GM23338 (cell line): ENCODE measurements around the gene CLN6. TPM values are rescaled to one million over a fixed set of nuclear protein-coding genes. Genes with fewer than 3 reads are reported as not detected.
A peak's percentile ranks its signal among the peaks of the same experiment; 100 is the strongest.
"Not testable (repeated sequence)": the region's sequence is repeated elsewhere in the genome, so short reads cannot be mapped to it uniquely, and the experiment has no call there.

ENCODE experiments used
- ATAC-seq: fragments of 200-7000 bp; cut with Tn5 transposase; 3 replicates; pipeline ENCODE4 v1.9.1; 2020
- DNase-seq: peaks from one replicate; pipeline ENCODE4 v3.0.0-alpha.2; 2015; ENCODE audit warnings: low spot score
- H2AFZ ChIP-seq: fragments of 200-600 bp; sonication (generic); 2 replicates; pipeline ENCODE4 v1.8.0; 2016; ENCODE audit warnings: antibody characterized with exemption, mild to moderate bottlenecking, moderate library complexity
- H3F3A ChIP-seq: fragments of 200-600 bp; sonication (generic); replicated peaks from 2 replicates; pipeline ENCODE4 v1.8.0; 2017; ENCODE audit warnings: antibody characterized with exemption, mixed run types, low read depth
- H3K27ac ChIP-seq: fragments of 200-600 bp; sonication (generic); 2 replicates; pipeline ENCODE4 v1.6.1; 2016; ENCODE audit warnings: low read depth
- H3K27me3 ChIP-seq: fragments of 200-600 bp; sonication (generic); 2 replicates; pipeline ENCODE4 v1.8.0; 2016; ENCODE audit warnings: mild to moderate bottlenecking, mixed run types, moderate library complexity; ENCODE audit not compliant: insufficient read depth
- H3K36me3 ChIP-seq: fragments of 200-600 bp; sonication (generic); 2 replicates; pipeline ENCODE4 v1.8.0; 2016; ENCODE audit warnings: mild to moderate bottlenecking; ENCODE audit not compliant: insufficient read depth
- H3K4me1 ChIP-seq: fragments of 200-600 bp; sonication (generic); 2 replicates; pipeline ENCODE4 v1.8.0; 2016; ENCODE audit warnings: mild to moderate bottlenecking, moderate library complexity; ENCODE audit not compliant: insufficient read depth
- H3K4me2 ChIP-seq: fragments of 200-600 bp; sonication (generic); 2 replicates; pipeline ENCODE4 v1.7.1; 2017; ENCODE audit warnings: mixed run types
- H3K4me3 ChIP-seq: fragments of 200-600 bp; sonication (generic); 2 replicates; pipeline ENCODE4 v1.6.1; 2016; ENCODE audit warnings: mixed run types
- H3K79me2 ChIP-seq: fragments of 200-600 bp; sonication (generic); replicated peaks from 2 replicates; pipeline ENCODE4 v1.8.0; 2017; ENCODE audit warnings: mild to moderate bottlenecking; ENCODE audit not compliant: insufficient read depth
- H3K9me2 ChIP-seq: fragments of 200-600 bp; sonication (generic); 2 replicates; pipeline ENCODE4 v1.8.0; 2017; ENCODE audit not compliant: insufficient read depth
- H4K20me1 ChIP-seq: fragments of 200-600 bp; sonication (generic); replicated peaks from 2 replicates; pipeline ENCODE4 v1.8.0; 2017; ENCODE audit warnings: mild to moderate bottlenecking; ENCODE audit not compliant: insufficient read depth
- H3K27ac Mint-ChIP-seq: 2 replicates; pipeline ENCODE4 v1.8.0; 2020; ENCODE audit warnings: inconsistent platforms, mild to moderate bottlenecking, moderate library complexity, mixed read lengths
- H3K27me3 Mint-ChIP-seq: 3 replicates; pipeline ENCODE4 v1.8.0; 2022; ENCODE audit warnings: low read depth, mild to moderate bottlenecking, moderate library complexity, mixed read lengths, inconsistent platforms; ENCODE audit not compliant: insufficient read depth, poor library complexity
- H3K36me3 Mint-ChIP-seq: 3 replicates; pipeline ENCODE4 v1.8.0; 2021; ENCODE audit warnings: low read depth, mild to moderate bottlenecking, inconsistent platforms, moderate library complexity, mixed read lengths
- H3K4me1 Mint-ChIP-seq: 3 replicates; pipeline ENCODE4 v1.8.0; 2020; ENCODE audit warnings: mild to moderate bottlenecking, inconsistent platforms, mixed read lengths
- H3K4me3 Mint-ChIP-seq: 3 replicates; pipeline ENCODE4 v1.8.0; 2021; ENCODE audit warnings: moderate library complexity, mild to moderate bottlenecking, inconsistent platforms, mixed read lengths
- H3K9me3 Mint-ChIP-seq: 3 replicates; pipeline ENCODE4 v1.8.0; 2020; ENCODE audit warnings: moderate library complexity, mild to moderate bottlenecking, inconsistent platforms, mixed read lengths
- CREB1 ChIP-seq: fragments of 250-450 bp; sonication (Bioruptor Pico); IDR thresholded peaks from 2 replicates; pipeline ENCODE4 v1.5.0; 2020; ENCODE audit warnings: low read depth, mild to moderate bottlenecking, moderate library complexity
- EZH2 ChIP-seq: fragments of 200-600 bp; sonication (generic); IDR thresholded peaks from one replicate; pipeline ENCODE4 v1.8.0; 2017; ENCODE audit warnings: antibody characterized with exemption, mild to moderate bottlenecking, low read depth; ENCODE audit not compliant: unreplicated experiment
- EZH2phosphoT487 ChIP-seq: fragments of 200-600 bp; sonication (generic); IDR thresholded peaks from one replicate; pipeline ENCODE4 v1.8.1; 2018; ENCODE audit warnings: antibody characterized with exemption; ENCODE audit not compliant: unreplicated experiment
- JUNB ChIP-seq: IDR thresholded peaks from one replicate; pipeline ENCODE4 v1.6.1; 2016; ENCODE audit warnings: antibody characterized with exemption; ENCODE audit not compliant: unreplicated experiment
- NANOG ChIP-seq: IDR thresholded peaks from 2 replicates; pipeline ENCODE4 v1.6.1; 2016; ENCODE audit warnings: antibody characterized with exemption, borderline replicate concordance
- POLR2AphosphoS5 ChIP-seq: IDR thresholded peaks from 2 replicates; pipeline ENCODE4 v1.6.1; 2016; ENCODE audit warnings: antibody characterized with exemption, low read depth
- STAT1 ChIP-seq: IDR thresholded peaks from one replicate; pipeline ENCODE4 v1.6.1; 2016; ENCODE audit warnings: antibody characterized with exemption; ENCODE audit not compliant: unreplicated experiment
- ZNF114 ChIP-seq: fragments of 250-450 bp; sonication (Bioruptor Pico); IDR thresholded peaks from 2 replicates; pipeline ENCODE4 v1.5.0; 2020; ENCODE audit warnings: mild to moderate bottlenecking, moderate library complexity
- ZNF331 ChIP-seq: fragments of 250-450 bp; sonication (Bioruptor Pico); IDR thresholded peaks from 2 replicates; pipeline ENCODE4 v1.5.0; 2020; ENCODE audit warnings: low read depth, mild to moderate bottlenecking, moderate library complexity
- polyA plus RNA-seq: library from polyadenylated mRNA; unstranded; fragments of >200 nt; fragmentation: Nextera tagmentation; extraction: Ambion mirVana; gene quantifications from 2 replicates; pipeline ENCODE4 v1.2.1, GENCODE V29; 2016
- total RNA-seq: library from RNA; depleted of rRNA; stranded (reverse); fragments of >200 nt; shearing (Covaris generic); gene quantifications from 2 replicates; pipeline ENCODE4 v1.2.3, GENCODE V29; 2014
- TF ChIP-seq, protein P1 (sequence below), 2 experiments: fragments of 200-600 bp in 1 of 2; sonication (generic) in 1 of 2; conservative IDR thresholded peaks; 2 replicates each; pipeline versions ENCODE4 v1.5.1 to v1.6.1; 2016 to 2017; ENCODE audit warnings: antibody characterized with exemption in 2 of 2, low read depth in 2 of 2, mild to moderate bottlenecking in 2 of 2, moderate library complexity in 1 of 2
- TF ChIP-seq, protein P2 (sequence below): fragments of 250-450 bp; sonication (Bioruptor Pico); IDR thresholded peaks from 2 replicates; pipeline ENCODE4 v1.5.0; 2020; ENCODE audit warnings: mild to moderate bottlenecking, moderate library complexity
- TF ChIP-seq, protein P3 (sequence below): IDR thresholded peaks from one replicate; pipeline ENCODE4 v1.6.1; 2018; ENCODE audit warnings: antibody characterized with exemption; ENCODE audit not compliant: unreplicated experiment

Gene CLN6
- total and polyA plus RNA-seq, 2 experiments from 2014 or later: 20.7 to 69.5 TPM

DNA sequence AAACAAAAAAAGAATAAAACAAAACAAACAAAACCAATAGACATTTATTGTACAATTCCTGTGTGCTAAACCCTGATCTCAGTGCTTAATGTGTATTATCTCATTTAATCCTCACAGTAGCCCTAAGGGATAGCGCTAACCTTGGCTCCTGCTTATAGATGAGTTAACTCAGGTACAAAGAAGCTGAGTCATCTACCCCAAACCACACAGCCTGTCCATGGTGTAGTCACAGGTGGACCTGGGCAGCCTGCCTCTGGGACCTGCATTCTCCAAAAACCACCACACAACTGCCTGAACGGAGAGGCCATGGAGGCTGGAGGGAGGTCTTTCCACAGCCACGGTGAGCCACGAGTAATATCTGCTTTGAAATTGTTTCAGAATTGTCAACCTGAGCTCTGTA, 5.5 kb upstream of the CLN6 start:
- Histone ChIP-seq H2AFZ (no peak overlapping the region), H3K79me2 (no peaks in the 10 kb centered on the region), H3F3A (peaks cover 4% of the 10 kb centered on the region; the same call in 1 of the 2 replicates), H3K4me3 (no peak overlapping the region), H3K4me2 (no peak overlapping the region), H3K4me1 (no peaks in the 10 kb centered on the region), H3K27me3 (no peaks in the 10 kb centered on the region), H3K27ac (no peak overlapping the region), H4K20me1 (no peaks in the 10 kb centered on the region), H3K9me2 (no peaks in the 10 kb centered on the region), H3K36me3 (no peaks in the 10 kb centered on the region)
- peaks cover 12% of the 10 kb centered on the region for H3K27me3 Mint-ChIP-seq
- no peaks in the 10 kb centered on the region for H3K36me3 Mint-ChIP-seq
- no peak overlapping the region for H3K4me3 Mint-ChIP-seq
- TF ChIP-seq CREB1 (CRISPR knock-in tag) (no peak), POLR2AphosphoS5 (no peak), ZNF331 (CRISPR knock-in tag) (no peak), STAT1 (no peak), ZNF114 (CRISPR knock-in tag) (no peak), NANOG (no peak), JUNB (no peak), EZH2phosphoT487 (no peak), EZH2 (no peak)
- TF ChIP-seq, protein P1, sequence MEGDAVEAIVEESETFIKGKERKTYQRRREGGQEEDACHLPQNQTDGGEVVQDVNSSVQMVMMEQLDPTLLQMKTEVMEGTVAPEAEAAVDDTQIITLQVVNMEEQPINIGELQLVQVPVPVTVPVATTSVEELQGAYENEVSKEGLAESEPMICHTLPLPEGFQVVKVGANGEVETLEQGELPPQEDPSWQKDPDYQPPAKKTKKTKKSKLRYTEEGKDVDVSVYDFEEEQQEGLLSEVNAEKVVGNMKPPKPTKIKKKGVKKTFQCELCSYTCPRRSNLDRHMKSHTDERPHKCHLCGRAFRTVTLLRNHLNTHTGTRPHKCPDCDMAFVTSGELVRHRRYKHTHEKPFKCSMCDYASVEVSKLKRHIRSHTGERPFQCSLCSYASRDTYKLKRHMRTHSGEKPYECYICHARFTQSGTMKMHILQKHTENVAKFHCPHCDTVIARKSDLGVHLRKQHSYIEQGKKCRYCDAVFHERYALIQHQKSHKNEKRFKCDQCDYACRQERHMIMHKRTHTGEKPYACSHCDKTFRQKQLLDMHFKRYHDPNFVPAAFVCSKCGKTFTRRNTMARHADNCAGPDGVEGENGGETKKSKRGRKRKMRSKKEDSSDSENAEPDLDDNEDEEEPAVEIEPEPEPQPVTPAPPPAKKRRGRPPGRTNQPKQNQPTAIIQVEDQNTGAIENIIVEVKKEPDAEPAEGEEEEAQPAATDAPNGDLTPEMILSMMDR (conservative IDR thresholded peaks at IDR 0.05; ENCODE audit: low read depth in 2 of 2): no peak
- TF ChIP-seq, protein P2, sequence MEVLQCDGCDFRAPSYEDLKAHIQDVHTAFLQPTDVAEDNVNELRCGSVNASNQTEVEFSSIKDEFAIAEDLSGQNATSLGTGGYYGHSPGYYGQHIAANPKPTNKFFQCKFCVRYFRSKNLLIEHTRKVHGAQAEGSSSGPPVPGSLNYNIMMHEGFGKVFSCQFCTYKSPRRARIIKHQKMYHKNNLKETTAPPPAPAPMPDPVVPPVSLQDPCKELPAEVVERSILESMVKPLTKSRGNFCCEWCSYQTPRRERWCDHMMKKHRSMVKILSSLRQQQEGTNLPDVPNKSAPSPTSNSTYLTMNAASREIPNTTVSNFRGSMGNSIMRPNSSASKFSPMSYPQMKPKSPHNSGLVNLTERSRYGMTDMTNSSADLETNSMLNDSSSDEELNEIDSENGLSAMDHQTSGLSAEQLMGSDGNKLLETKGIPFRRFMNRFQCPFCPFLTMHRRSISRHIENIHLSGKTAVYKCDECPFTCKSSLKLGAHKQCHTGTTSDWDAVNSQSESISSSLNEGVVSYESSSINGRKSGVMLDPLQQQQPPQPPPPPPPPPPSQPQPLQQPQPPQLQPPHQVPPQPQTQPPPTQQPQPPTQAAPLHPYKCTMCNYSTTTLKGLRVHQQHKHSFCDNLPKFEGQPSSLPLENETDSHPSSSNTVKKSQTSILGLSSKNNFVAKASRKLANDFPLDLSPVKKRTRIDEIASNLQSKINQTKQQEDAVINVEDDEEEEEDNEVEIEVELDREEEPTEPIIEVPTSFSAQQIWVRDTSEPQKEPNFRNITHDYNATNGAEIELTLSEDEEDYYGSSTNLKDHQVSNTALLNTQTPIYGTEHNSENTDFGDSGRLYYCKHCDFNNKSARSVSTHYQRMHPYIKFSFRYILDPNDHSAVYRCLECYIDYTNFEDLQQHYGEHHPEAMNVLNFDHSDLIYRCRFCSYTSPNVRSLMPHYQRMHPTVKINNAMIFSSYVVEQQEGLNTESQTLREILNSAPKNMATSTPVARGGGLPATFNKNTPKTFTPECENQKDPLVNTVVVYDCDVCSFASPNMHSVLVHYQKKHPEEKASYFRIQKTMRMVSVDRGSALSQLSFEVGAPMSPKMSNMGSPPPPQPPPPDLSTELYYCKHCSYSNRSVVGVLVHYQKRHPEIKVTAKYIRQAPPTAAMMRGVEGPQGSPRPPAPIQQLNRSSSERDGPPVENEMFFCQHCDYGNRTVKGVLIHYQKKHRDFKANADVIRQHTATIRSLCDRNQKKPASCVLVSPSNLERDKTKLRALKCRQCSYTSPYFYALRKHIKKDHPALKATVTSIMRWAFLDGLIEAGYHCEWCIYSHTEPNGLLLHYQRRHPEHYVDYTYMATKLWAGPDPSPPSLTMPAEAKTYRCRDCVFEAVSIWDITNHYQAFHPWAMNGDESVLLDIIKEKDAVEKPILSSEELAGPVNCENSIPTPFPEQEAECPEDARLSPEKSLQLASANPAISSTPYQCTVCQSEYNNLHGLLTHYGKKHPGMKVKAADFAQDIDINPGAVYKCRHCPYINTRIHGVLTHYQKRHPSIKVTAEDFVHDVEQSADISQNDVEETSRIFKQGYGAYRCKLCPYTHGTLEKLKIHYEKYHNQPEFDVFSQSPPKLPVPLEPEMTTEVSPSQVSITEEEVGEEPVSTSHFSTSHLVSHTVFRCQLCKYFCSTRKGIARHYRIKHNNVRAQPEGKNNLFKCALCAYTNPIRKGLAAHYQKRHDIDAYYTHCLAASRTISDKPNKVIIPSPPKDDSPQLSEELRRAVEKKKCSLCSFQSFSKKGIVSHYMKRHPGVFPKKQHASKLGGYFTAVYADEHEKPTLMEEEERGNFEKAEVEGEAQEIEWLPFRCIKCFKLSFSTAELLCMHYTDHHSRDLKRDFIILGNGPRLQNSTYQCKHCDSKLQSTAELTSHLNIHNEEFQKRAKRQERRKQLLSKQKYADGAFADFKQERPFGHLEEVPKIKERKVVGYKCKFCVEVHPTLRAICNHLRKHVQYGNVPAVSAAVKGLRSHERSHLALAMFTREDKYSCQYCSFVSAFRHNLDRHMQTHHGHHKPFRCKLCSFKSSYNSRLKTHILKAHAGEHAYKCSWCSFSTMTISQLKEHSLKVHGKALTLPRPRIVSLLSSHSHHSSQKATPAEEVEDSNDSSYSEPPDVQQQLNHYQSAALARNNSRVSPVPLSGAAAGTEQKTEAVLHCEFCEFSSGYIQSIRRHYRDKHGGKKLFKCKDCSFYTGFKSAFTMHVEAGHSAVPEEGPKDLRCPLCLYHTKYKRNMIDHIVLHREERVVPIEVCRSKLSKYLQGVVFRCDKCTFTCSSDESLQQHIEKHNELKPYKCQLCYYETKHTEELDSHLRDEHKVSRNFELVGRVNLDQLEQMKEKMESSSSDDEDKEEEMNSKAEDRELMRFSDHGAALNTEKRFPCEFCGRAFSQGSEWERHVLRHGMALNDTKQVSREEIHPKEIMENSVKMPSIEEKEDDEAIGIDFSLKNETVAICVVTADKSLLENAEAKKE (CRISPR knock-in tag): no peak
- TF ChIP-seq, protein P3, sequence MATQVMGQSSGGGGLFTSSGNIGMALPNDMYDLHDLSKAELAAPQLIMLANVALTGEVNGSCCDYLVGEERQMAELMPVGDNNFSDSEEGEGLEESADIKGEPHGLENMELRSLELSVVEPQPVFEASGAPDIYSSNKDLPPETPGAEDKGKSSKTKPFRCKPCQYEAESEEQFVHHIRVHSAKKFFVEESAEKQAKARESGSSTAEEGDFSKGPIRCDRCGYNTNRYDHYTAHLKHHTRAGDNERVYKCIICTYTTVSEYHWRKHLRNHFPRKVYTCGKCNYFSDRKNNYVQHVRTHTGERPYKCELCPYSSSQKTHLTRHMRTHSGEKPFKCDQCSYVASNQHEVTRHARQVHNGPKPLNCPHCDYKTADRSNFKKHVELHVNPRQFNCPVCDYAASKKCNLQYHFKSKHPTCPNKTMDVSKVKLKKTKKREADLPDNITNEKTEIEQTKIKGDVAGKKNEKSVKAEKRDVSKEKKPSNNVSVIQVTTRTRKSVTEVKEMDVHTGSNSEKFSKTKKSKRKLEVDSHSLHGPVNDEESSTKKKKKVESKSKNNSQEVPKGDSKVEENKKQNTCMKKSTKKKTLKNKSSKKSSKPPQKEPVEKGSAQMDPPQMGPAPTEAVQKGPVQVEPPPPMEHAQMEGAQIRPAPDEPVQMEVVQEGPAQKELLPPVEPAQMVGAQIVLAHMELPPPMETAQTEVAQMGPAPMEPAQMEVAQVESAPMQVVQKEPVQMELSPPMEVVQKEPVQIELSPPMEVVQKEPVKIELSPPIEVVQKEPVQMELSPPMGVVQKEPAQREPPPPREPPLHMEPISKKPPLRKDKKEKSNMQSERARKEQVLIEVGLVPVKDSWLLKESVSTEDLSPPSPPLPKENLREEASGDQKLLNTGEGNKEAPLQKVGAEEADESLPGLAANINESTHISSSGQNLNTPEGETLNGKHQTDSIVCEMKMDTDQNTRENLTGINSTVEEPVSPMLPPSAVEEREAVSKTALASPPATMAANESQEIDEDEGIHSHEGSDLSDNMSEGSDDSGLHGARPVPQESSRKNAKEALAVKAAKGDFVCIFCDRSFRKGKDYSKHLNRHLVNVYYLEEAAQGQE: no peak
- DNase-seq (no peak), ATAC-seq (no peak)
- H3K4me1 Mint-ChIP-seq: peaks cover 17% of the 10 kb centered on the region
- H3K27ac Mint-ChIP-seq: no peak overlapping the region
- no peaks in the 10 kb centered on the region for H3K9me3 Mint-ChIP-seq

DNA sequence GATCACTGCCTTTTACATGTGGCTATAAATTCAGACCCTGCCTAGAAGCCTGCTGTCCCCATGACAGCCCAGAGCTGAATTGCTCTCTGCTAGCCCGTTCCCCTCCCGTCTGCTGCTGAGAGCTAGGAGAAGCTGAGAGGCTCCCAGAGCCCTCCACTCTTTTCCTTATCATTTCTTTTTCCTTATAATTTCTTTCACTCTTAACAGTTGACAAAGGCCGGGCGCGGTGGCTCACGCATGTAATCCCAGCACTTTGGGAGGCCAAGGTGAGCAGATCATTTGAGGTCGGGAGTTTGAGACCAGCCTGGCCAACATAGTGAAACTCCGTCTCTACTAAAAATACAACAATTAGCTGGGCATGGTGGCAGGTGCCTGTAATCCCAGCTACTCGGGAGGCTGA, 5.0 kb upstream of the CLN6 start:
- H3K27ac ChIP-seq, H3K4me2 ChIP-seq, H3K4me3 Mint-ChIP-seq, H3K4me1 ChIP-seq, DNase-seq, H3K79me2 ChIP-seq, H3K36me3 ChIP-seq, H3F3A ChIP-seq, H3K27ac Mint-ChIP-seq, H3K4me3 ChIP-seq, ATAC-seq, H3K9me2 ChIP-seq, H3K27me3 ChIP-seq, H4K20me1 ChIP-seq, H3K36me3 Mint-ChIP-seq, H3K9me3 Mint-ChIP-seq: not testable (repeated sequence)
- peaks cover 19% of the 10 kb centered on the region for H3K4me1 Mint-ChIP-seq
- H2AFZ ChIP-seq: peak overlapping the region; percentile 72; the same call in 1 of the 2 replicates
- H3K27me3 Mint-ChIP-seq: peaks cover 15% of the 10 kb centered on the region
